Cortex of kidney (tissue), 1 donor: ENCODE data around the gene ZNF71.

Experiments
- DNase-seq: peaks from one replicate; lab custom pipeline; 2025; lab: John Stamatoyannopoulos, UW

Gene ZNF71

DNA sequence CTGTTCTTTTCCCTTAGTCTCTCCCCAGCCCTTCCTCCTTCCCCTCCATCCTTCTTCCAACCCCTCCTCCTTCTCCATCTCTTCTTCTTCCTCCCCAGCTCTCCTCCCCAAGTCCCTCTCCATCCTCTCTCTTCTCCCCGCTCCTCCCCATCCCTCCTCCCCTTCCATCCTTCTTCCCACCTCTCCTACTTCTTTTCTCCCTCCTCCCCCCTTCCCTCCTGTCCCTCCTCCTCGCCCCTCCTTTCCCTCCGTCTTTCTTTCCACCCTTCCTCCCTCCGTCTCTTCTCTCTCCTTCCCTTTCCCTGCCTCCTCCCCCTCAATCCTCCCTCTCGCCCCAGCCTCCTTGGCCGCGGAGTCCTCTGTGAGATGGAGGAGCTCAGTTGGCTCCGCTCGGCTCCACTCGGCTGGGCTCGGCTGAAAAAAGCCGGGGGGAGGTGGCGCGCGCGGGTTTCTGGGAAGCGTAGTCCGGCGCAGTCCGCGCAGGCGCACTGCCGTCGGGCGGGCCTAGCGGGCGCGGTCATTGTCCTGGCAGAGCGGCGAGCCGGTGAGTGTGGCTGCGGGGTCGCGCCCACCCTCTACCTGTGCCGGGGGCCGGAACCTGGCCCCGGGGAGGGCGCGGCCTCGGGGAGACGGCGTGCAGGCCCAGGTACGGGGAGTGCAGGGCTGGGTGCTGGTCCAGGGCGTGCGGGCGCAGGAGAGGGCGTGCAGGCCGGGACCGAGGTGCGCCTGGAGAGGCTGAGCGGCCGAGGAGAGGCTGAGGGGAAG is at the start of gene ZNF71:
TSS of gene ZNF71 (plus strand) at position 520 of the 765 bp plus-strand sequence. CDS start 6,257 bp downstream, outside the sequence.
- DNase-seq, result no peak

DNA sequence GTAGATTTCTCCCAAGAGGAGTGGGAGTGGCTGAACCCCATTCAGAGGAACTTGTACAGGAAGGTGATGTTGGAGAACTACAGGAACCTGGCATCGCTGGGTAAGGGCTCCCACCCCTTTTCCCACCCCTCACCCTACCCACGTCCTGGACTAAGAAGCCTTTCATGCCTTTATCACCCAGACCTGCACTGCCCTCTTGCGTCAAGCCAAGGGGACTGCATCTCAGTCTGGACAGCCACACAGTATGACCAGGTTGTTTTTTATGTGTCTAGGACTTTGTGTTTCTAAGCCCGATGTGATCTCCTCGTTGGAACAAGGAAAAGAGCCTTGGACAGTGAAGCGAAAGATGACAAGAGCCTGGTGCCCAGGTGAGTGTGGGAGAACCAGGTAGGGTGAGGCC is 47.6 kb upstream of the ZNF71 start:
- DNase-seq, result no peak

DNA sequence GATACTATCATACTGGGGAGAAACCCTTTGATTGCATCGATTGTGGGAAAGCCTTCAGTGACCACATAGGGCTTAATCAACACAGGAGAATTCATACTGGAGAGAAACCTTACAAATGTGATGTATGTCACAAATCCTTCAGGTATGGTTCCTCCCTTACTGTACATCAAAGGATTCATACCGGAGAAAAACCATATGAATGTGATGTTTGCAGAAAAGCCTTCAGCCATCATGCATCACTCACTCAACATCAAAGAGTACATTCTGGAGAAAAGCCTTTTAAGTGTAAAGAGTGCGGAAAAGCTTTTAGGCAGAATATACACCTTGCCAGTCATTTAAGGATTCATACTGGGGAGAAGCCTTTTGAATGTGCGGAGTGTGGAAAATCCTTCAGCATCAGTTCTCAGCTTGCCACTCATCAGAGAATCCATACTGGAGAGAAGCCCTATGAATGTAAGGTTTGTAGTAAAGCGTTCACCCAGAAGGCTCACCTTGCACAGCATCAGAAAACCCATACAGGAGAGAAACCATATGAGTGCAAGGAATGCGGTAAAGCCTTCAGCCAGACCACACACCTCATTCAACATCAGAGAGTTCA is 40.7 kb upstream of the ZNF71 start:
- no peak for DNase-seq

DNA sequence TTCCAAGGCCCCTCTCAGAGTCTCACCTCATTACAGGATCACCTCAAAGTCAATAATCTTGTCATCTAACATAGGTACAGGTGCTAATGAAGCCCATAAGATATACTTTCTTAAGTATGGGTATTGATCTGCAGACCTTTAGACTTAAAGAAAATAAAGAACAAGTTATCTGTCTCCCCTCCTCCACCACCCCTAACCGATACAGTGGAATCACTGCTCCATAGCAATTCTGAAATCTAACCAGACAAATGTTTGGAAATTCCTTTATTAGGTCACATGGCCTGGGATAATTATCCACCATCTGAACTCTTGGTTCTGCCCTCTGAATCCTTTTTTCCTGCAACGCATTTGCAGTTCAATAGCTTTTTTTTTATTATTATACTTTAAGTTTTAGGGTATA is 32.3 kb upstream of the ZNF71 start:
- DNase-seq, result no peak

DNA sequence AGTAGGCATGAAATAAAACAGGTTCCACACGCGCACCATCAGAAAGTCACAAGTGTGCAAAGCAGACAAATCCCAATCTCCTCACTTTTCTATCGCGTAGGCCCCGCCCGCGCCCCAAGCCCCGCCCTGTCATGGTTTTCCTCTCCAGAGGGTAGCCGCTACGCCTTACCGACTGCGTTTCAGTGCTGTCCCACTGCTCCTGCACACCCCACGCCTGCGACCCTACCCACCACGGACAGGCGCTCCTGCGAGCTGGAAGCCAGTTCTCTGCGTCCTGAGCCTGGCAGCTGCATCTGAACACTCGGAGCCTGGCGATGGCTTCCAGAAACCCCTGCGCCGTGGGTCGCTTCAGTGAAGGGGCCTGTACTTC is 28.2 kb upstream of the ZNF71 start:
- no peak for DNase-seq

DNA sequence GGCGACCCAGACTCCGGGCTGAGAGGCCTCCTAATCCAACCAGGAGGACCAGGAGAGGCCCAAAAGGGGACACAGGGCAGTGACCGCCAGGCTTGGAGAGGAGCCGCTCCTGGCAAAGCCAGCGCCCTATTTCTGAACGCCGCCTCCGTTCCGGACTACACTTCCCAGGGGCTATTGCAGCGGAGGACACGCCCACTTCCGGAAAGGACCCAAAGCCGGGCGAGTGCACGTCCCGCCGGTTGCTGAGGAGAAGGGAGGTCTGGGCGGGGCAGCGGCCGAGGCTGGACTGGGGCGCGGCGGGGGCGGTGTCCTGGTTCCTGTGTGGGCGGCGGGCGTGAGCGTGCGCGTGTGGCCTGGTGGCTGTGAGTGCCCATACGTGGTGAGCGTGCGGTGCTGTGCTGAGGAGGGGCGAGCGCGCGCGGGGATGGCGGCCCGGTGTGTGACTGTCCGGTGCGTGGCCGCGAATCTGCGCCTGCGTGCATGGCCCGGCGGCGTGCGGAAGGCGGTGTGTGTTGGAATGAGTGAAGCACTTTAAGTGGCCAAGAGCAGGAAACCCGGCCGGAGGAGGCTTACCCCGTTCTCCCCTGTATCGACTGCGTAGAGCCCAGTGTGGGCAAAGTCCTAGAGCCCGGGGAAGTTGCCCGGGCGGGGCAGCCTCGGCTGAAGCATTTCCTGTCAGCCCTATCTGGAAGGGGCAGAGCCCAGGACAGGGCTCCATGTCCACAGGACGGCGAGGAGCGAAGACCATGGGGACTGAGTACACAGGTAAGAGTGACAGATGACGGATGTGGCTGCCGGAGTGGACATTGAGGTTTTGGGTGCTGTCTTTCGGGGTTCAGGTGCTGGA is 27.6 kb upstream of the ZNF71 start, which contains the start of gene ZNF470:
TSS of gene ZNF470 (plus strand) at position 195 of the 847 bp plus-strand sequence. CDS start 2,844 bp downstream, outside the sequence.
- DNase-seq, result peak; percentile 21

DNA sequence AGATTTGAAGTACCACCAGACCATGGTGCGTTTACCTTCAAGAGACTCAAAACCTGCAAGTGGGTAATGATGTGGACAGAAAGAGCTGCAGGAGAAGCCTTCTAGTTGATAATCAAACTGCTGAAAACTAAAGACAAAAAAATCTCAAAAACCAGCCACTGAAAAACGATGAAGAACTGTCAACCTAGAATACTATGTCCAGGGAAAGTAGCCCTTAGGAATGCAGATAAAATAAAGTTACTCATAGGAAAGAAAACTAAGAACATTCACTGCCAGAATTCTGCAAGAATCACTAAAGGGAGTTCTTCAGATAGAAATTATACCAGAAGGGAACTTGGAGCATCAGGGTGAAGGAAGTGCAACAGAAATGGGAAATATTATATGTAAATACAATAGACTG is 22.5 kb upstream of the ZNF71 start:
- DNase-seq, result no peak

DNA sequence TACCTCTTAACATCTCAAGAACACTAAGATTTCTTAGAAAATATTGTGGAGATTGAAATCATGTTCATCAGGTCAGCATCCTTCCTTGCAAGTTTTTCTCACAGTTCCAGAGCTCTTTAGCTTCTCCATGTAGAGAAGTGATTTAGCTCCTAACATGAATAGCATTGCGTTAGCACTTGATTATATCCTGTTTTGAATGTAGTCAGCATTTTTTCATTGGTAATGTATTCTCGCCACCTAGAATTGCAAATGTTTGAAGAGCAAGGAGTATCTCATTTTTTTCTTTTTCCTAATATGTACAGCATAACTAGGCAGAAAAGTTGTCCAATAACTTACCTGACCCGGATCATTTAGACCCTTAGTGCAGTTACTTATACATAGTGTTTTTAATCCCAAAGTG is 21.2 kb upstream of the ZNF71 start:
- no peak for DNase-seq

DNA sequence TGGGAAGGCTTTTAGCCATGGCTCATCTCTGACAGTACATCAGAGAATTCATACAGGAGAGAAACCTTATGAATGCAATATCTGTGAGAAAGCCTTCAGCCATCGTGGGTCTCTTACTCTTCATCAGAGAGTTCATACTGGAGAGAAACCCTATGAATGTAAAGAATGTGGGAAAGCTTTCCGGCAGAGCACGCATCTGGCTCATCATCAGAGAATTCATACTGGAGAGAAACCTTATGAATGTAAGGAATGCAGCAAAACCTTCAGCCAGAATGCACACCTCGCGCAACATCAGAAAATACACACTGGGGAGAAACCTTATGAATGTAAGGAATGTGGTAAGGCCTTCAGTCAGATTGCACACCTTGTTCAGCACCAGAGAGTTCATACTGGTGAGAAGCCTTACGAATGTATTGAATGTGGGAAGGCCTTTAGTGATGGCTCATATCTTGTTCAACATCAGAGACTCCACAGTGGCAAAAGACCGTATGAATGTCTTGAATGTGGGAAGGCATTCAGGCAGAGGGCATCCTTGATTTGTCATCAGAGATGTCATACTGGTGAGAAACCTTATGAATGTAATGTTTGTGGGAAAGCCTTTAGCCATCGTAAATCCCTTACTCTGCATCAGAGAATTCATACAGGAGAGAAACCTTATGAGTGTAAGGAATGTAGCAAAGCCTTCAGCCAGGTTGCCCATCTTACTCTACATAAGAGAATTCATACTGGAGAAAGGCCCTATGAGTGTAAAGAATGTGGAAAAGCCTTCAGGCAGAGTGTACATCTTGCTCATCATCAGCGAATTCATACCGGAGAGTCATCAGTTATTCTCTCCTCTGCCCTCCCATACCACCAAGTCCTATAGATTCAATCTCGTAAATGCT is 17.1 kb upstream of the ZNF71 start:
- no peak for DNase-seq

DNA sequence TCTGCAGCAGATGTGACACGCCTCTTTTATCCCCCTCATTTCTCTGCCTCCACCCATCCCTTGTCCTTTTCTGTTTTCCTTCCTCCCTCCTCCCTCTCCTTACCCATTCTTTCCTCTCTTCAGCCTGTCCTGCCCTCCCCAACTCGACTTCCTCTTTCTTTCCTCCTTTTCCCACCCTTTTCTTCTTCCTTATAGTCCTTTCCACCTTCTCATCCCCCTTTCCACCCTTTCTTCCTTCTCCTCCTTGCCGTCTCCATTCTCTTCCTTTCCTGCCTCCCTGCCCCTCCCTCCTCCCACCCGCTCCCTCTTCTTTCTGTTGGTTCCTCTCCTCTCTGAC is 688 bp upstream of the ZNF71 start:
- no peak for DNase-seq

DNA sequence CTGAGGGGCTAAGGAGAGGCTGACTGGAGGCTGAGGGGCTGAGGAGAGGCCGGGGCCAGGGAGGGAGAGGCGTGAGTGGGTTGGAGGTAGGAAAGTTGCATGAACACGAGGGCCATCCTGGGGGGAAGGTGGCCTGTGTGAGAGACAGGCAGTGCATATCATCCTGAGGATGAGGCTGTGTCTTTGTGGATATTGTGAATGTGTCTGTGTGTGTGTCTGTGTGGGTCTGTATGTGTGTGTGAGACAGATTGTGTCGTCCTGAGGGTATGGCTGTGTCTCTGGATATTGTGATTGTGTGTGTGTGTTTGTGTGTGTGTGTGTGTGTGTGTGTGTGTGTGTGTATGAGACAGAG is 422 bp downstream of the ZNF71 start:
- DNase-seq, result no peak

DNA sequence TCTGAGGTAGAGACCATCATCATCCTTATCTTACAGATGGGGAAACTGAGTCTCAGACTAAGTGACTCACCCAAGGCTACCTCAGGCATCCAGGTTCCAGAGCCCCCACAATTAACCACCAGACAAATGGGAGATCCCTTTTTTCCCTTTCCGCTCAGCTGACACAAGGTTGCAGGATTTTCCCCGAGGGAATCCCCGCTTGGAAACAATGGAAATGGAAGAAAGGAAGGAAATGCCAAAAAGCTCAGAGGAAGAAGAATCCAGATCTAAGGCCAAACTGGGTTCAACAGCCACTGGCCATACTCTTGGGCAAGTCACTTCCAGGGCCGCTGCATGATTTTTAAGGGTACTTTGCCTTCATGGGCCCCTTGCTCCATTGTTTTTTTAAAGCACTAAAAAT is 1.6 kb downstream of the ZNF71 start:
- DNase-seq, result no peak

DNA sequence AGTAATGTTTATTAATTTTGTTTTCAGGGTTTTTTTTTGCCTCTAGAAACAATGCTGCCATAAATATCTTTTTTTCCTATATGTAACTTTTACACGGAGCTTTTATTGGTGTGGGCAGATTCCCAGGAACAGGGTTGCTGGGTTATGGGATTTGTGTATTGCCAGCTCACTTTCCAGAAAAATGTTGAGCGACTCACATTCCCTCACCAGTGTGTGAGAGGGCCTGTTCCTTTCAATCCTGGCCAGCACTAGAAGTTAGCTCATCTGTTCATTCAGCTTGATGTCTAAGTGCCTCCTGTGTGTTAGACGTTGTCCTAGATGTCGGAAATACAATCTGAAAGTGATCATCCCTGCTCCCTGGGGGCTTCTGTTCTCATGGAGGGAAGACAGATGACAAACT is 2.6 kb downstream of the ZNF71 start:
- no peak for DNase-seq

DNA sequence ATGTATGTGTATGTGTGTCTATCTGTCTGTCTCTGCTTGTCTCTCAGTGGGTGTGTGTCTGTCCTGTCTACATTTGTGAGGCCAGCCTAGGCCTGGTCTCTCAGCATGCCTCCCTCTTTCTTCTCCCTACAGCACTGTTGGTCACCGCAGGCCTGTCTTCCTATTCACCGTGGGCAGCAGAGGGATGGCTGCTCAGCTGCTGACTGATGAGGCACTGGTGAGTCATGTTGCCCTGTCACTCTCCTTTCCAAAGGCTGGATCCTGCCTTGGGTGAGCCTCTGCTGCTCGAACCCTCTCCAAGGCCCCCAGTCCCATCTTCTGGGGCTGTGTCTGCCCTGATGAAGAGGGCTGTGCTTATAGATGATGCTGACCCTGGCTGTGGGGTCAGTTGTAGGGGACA is 6.3 kb downstream of the ZNF71 start:
- no peak for DNase-seq

DNA sequence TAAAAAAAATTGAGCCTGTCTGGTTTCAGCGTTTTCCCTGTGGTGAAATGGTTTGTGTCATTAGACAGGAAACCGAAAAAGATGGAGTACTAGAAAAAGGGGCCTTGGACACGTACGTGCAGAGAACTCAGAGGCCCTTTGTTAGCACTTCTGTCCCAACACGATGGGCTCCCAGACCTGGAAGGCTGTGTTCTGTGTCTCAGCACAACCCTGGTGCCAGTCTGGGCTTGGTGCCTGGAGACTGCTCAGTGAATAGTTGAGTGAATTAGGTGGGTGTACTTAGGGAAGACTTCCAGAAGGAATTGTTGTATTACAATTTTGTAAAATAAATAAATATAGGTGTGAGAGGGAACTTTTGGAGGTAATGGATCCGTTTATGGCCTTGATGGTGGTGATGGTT is 8.7 kb downstream of the ZNF71 start:
- DNase-seq, result no peak

DNA sequence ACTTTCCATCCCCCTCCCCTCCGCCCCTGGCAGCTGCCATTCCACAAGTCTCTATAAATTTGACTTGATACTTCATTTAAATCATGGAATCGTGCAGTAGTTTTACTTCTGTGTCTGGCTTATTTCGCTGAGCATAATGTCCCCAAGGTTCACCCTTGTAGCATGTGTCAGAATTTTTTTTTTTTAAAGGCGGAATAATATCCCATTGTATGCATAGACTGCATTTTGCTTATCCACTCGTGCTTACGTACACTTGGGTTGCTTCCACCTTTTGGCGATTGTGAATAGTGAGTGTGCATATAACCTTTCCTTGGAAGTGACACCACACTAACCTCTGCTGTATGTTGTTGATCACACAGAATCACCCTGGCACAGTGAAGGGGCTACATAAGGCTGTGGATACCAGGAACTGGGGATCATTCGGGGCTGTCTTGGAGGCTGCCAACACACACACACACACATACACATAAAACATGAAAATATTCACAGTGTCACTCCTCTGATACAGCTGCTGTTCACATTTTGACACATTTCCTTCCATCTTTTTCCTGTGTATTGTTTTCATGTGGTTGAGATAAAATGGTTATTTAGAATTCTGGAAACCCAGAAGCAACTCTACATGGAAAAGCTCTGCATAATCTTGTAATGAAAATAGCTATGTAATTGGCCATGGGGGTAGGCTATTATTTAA is 13.3 kb downstream of the ZNF71 start:
- no peak for DNase-seq

DNA sequence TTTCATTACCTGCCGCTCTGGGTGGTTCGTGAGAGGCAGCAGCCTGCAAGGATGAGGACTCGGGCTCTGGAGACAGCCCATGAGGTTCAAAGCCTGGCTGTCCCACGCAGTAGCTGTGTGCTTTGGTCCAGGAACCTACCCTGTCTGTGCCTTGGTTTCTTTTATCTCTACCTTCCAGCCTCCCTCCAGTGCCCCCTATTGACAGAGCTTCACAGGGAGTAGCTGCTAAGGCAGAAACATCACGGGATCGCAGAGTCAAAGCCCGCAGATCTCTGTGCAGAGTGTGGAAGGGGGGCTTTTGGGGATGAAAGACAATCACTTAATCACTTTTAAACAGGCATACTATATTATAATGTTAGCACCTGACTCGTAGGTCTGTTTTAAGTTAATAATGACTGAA is 16.2 kb downstream of the ZNF71 start:
- DNase-seq, result no peak

DNA sequence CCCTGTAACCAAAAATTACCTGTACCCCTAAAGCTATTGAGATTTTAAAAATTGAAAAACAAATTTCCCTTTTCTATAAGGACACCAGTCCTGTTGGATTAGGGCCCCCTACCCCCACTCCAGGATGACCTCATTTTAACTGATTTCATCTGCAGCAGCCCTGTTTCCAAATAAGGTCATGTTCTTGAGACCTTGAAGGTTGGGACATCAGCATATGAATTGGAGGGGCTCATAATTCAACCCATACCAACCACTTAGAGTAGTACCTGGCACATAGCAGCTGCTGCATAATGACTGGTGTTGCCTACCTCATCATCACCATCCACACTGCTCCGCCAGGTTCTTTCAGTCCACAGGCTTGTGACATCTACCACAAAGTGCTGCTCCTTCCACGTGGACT is 17.6 kb downstream of the ZNF71 start:
- DNase-seq, result no peak

DNA sequence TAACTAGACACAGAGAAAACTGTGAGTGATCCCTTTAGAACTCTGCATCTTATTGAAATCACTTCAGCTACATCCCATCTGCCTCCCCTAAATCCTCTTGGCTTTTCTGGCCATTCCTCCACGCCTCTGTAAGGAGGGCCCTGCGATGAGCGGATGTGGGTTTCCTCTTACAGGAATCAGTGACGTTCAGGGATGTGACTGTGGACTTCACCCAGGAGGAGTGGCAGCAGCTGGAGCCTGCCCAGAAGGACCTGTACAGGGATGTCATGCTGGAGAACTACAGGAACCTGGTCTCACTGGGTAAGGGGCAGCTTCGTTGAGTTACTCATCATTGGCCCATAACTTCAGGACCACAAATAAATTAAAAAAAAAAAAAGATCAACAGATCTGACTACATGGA is 18.5 kb downstream of the ZNF71 start:
- no peak for DNase-seq

DNA sequence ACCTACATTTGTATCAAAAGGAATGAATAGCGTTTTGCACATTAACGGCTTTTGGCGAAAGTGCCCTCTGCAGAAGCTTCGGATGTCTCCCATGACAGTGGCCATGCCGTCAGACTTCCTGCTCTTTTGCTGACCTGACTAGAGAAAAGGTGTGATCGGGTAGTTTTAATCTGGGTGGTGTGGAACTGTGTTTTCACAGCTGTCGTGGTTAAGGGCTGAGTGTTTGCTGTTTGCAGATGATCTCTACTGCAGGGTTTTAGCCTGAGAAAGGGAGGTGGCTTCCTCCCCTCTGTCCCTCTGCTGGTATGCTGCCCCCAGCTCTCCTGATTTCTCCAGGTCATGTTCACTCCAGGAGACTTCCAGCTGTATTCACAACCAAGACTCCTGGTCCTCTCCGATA is 22.4 kb downstream of the ZNF71 start:
- DNase-seq, result no peak

DNA sequence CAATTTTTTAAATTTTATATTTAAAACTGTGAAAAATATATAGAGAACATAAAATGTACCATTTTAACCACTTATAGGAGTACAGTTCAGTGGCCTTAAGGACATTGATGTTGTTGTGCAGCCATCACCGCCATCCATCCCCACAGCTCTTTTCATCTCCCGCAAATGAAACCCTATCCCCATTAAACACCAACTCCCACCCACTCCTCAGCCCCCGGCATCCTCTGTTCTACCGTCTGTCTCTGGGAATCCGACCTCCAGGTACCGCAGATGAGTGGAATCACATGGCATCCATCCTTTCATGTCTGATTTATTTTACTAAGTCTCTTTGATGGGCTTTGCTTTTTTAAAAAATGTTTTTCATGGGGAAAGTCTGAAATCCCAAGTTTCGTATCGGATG is 24.0 kb downstream of the ZNF71 start:
- DNase-seq, result no peak

DNA sequence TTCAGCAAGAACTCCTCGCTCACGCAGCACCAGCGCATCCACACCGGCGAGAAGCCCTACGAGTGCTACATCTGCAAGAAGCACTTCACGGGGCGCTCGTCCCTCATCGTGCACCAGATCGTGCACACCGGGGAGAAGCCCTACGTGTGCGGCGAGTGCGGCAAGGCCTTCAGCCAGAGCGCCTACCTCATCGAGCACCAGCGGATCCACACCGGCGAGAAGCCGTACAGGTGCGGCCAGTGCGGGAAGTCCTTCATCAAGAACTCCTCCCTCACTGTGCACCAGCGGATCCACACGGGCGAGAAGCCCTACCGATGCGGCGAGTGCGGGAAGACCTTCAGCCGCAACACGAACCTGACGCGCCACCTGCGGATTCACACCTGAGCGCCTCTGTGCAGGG is 27.3 kb downstream of the ZNF71 start:
- no peak for DNase-seq
